ENCODE results near the gene EML2. TPM values are rescaled to one million over a fixed set of nuclear protein-coding genes. Genes with fewer than 3 reads are reported as not detected.

Gene EML2
- total RNA-seq, 1 experiment from 2014 or later: 5.8 TPM

DNA sequence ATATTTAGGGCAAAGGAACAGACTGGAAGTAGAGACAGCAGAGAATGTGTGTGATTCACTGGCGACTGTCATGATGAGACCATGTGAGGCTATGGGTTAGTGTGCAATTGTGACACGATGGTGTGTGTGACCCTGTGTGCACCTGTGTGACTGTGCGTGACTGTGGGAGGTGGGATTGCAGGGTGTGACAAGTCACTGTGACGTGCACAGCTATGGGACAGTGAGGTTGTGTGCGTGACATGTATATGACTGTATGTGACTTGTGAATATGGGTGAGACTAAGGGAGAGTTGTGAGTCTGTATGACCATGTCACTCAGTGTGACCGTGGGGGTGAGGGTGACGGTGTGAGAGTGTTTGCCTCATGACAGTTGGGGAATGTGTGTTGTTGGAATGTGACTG is 25.4 kb upstream of the EML2 start:
- DNase-seq: no peak
- Histone ChIP-seq H3K4me1 (peaks cover 3% of the 10 kb centered on the region; the same call in 1 of the 2 replicates), H3K36me3 (no peaks in the 10 kb centered on the region), H3K27me3 (no peaks in the 10 kb centered on the region), H3K4me3 (no peak overlapping the region), H3K9me3 (replicated peaks) (no peaks in the 10 kb centered on the region), H3K27ac (no peak overlapping the region)

DNA sequence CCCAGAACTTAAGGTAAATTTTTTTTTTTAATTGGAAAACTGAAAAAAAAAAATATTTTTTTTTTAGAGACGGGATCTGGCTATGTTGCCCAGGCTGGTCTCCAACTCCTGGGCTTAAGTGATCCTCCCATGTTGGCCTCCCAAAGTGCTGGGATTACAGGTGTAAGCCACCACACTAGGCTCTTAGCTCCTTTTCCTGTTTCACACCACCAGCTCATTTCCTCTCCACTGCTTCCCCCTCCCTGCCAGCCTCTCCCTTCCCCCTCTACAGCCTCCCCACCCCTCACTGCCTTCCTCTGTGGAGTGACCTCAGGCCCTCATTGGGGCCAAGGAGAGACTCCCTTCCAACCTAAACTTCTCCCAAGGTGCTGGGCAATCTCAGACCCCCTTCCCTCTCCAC is 24.6 kb upstream of the EML2 start:
- H3K36me3 ChIP-seq: no peaks in the 10 kb centered on the region

DNA sequence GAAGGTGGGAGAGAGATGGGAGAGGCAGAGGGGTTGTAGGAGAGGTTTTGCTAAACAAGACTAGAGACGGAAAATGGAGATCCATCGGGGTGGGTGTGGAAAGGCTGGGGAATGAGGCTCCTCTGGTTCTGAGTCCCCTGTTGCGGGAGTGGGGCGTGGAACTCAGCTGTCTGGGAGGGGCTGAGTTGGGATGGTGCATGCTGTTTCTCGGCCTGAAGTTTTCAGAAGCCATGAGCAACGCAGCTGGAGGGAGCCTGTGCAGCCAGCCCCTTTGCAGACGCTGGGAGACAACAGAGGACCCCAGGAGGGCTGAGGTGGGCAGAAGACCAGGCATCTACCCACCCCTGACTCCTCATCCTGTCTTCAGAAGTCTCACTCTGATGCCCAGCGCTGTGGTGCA is 21.4 kb upstream of the EML2 start:
- no peak for DNase-seq
- Histone ChIP-seq H3K4me3 (no peak overlapping the region), H3K27ac (no peak overlapping the region), H3K27me3 (no peaks in the 10 kb centered on the region; the same call in 1 of the 2 replicates), H3K4me1 (no peaks in the 10 kb centered on the region), H3K9me3 (replicated peaks) (no peaks in the 10 kb centered on the region), H3K36me3 (no peaks in the 10 kb centered on the region)

More for the DNA sequence above, 24.6 kb upstream of the EML2 start:
- H3K27me3 ChIP-seq: no peaks in the 10 kb centered on the region; the same call in 1 of the 2 replicates
- no peak overlapping the region for H3K27ac ChIP-seq
- no peak for DNase-seq
- peaks cover 3% of the 10 kb centered on the region; the same call in 1 of the 2 replicates for H3K4me1 ChIP-seq
- no peaks in the 10 kb centered on the region for H3K9me3 ChIP-seq (replicated peaks)
- no peak overlapping the region for H3K4me3 ChIP-seq

DNA sequence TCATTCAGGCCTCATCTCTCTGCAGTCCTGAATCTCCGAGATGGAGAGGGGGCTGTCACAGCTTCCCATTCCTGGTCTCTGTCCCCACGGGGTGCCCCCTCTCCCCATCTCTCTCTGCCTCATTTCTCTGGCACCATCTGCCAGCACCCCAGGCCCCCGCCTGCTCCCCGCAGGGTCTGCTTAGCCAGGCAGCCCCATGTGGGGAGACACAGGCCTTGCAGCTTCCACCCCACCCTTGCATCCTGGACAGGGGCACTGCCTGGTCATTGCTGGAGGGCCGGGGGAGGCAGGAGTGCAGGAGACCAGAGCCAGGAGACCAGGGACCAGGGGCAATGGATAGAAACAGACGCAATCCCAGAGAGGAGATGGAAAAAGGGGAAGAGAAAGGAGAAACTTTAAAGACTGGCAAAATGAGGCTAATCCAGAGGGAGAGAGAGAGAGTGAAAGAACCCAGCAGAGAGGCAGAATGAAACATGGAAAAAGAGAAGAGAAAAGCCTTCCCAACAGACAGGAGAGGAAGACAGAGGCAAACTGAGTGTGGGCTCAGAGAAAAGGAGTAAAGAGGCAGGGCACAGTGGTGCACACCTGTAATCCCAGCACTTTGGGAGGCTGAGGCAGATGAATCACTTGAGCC is 20.0 kb upstream of the EML2 start:
- H3K36me3 ChIP-seq: no peaks in the 10 kb centered on the region
- DNase-seq: no peak
- no peaks in the 10 kb centered on the region for H3K4me1 ChIP-seq
- H3K27me3 ChIP-seq: no peaks in the 10 kb centered on the region; the same call in 1 of the 2 replicates
- H3K9me3 ChIP-seq (replicated peaks): no peaks in the 10 kb centered on the region
- no peak overlapping the region for H3K27ac ChIP-seq
- no peak overlapping the region for H3K4me3 ChIP-seq

DNA sequence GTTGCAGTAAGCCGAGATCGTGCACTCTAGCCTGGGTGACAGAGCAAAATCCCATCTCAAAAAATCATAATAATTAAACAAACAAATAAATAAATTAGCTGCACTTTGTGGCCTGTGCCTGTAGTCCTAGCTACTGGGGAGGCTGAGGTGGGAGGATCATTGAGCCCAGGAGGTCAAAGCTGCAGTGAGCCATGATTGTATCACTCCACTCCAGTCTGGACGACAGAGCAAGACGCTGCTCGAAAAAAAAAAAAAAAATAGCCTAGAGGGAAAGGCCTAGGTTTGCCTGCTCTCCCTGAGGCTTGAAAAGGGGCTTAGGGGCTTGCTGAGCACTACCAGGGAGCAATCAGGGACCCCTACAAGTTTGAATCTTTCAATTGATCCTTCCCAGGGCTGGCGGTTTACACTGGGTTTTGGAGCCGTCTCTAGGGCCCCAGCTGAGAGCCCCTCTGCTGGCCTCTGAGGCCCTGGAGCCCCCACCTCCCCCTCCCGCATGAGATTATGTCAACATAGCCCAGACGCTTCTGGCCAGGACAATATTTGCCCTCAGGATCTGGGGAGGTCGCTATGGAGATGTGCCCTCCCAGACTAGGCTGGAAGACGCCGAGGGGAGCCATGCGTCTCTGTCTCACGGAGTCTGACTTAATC is 18.4 kb upstream of the EML2 start:
- no peaks in the 10 kb centered on the region for H3K9me3 ChIP-seq (replicated peaks)
- no peak overlapping the region for H3K4me3 ChIP-seq
- H3K27me3 ChIP-seq: no peaks in the 10 kb centered on the region; the same call in 1 of the 2 replicates
- no peaks in the 10 kb centered on the region for H3K36me3 ChIP-seq
- no peaks in the 10 kb centered on the region for H3K4me1 ChIP-seq
- no peak overlapping the region for H3K27ac ChIP-seq
- DNase-seq: no peak

DNA sequence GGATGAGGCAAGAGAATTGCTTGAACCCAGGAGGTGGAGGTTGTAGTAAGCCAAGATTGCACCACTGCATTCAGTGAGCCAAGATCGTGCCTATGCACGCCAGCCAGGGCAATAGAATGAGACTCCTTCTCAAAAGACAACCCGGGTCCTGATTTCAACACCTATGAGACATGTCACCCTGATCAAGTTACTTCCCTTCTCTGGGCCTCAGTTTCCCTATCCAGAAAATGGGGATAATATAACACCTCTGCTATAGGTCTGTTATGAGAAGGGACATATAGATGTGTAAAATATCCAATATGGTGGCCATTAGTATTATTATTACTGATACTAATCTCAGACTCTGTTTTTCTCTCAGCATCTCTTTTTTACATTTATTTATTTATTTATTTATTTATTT is 15.9 kb upstream of the EML2 start:
- Histone ChIP-seq H3K4me1 (no peaks in the 10 kb centered on the region), H3K4me3 (no peak overlapping the region), H3K36me3 (no peaks in the 10 kb centered on the region), H3K27ac (no peak overlapping the region), H3K9me3 (replicated peaks) (no peaks in the 10 kb centered on the region), H3K27me3 (no peaks in the 10 kb centered on the region; the same call in 1 of the 2 replicates)
- DNase-seq: no peak

DNA sequence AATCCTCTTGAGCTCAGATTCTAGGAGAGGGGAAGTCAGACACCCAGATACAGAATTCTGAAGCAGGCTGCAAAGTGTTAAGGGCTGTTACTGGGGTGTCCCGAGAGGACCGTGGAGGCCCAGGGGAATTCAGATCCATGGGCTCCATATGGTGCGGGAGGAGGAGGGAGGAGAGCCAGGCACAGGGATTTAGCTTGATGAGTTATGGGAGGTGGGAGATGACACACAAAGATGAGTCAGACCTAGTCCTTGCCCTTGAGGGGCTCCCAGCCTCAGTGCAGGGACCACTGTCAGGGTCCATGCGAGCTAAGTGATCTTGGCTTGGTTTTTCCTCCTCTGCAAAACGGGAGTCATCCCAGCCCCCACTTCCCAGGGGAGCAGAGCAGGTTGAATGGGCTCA is 14.4 kb upstream of the EML2 start:
- H3K27ac ChIP-seq: no peak overlapping the region
- H3K4me3 ChIP-seq: no peak overlapping the region
- H3K27me3 ChIP-seq: no peaks in the 10 kb centered on the region; the same call in 1 of the 2 replicates
- H3K9me3 ChIP-seq (replicated peaks): no peaks in the 10 kb centered on the region
- no peaks in the 10 kb centered on the region for H3K4me1 ChIP-seq
- DNase-seq: no peak
- H3K36me3 ChIP-seq: no peaks in the 10 kb centered on the region

DNA sequence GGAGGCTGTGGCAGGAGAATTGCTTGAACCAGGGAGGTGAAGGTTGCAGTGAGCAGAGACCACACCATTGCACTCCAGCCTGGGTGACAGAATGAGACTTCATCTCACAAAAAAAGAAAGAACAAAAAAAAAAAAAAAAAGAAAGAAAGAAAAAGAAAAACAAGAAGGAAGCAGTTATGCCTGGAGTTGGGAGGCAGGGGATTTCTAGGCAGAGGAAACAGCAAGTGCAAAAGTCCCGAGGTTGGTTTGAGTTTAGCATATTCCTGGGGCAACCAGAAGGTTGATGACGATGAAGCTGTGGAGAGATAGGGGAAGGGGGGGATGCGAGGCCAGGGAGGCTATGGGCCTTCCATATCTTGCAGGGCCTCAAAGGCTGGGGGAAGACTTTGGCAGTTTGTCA is 11.5 kb upstream of the EML2 start:
- no peak overlapping the region for H3K27ac ChIP-seq

DNA sequence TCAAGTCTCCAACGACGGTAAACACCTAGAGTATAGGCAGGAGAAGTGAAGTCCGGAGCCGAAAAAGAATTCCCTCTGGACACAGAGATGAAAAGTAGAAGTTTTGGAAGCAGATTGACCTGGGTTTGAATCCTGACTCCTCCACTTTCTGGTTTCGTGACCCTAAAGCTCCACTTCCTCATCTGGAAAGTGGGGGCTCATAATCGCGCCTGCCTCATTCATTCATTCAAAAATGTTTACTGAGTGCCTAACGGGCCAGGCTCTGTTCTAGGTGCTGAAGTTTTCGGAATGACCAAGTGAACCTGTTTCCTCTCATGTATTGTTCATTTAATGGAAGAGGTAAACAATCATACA is 7.1 kb upstream of the EML2 start:
- no peak for DNase-seq
- H3K4me3 ChIP-seq: peak overlapping the region; percentile 44
- no peak overlapping the region for H3K27ac ChIP-seq
- H3K36me3 ChIP-seq: no peaks in the 10 kb centered on the region
- no peaks in the 10 kb centered on the region for H3K9me3 ChIP-seq (replicated peaks)
- peaks cover 10% of the 10 kb centered on the region; the same call in 1 of the 2 replicates for H3K4me1 ChIP-seq
- H3K27me3 ChIP-seq: no peaks in the 10 kb centered on the region

More for the DNA sequence above, 11.5 kb upstream of the EML2 start:
- H3K4me1 ChIP-seq: no peaks in the 10 kb centered on the region
- H3K27me3 ChIP-seq: no peaks in the 10 kb centered on the region
- H3K36me3 ChIP-seq: no peaks in the 10 kb centered on the region
- DNase-seq: no peak
- no peak overlapping the region for H3K4me3 ChIP-seq
- H3K9me3 ChIP-seq (replicated peaks): no peaks in the 10 kb centered on the region

DNA sequence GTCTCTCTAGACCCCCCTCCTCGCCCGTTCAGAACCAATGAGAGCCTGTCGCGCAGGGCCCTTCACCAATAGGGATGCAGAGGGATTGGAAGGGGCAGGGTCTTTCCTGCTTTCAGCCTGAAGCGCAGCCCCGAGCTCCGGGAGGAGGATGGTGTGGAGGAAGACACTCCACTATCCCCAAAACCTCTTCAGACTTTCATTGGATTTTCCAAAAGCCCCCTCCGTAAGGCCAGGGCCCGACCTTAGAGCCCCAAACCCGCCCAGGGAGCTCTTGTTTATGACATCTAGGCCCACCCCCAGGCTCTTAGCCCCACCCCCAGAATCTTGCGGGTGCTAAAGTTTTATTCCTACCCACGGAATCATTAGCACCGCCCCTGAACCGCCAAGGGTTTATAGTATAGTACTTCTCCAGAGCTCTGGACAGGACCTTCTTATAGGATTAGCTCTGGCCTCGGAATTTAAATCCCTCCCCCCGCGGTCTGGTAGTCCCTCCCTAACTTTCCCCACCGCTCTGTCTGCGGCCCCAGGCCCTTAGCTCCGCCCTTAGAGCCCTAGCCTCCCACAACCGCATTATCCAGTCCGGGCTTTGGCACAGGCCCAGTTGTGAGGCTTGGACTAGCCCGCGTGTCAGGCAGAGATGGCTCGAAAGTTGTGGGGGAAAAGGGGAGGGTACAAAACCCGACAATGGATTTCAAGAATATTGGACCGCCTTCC is 6.6 kb upstream of the EML2 start:
- no peak overlapping the region for H3K27ac ChIP-seq
- H3K36me3 ChIP-seq: no peaks in the 10 kb centered on the region
- peak overlapping the region; percentile 44 for H3K4me3 ChIP-seq
- no peaks in the 10 kb centered on the region for H3K27me3 ChIP-seq
- H3K9me3 ChIP-seq (replicated peaks): no peaks in the 10 kb centered on the region
- peak; percentile 92 to 96 for DNase-seq
- peaks cover 10% of the 10 kb centered on the region; the same call in 1 of the 2 replicates for H3K4me1 ChIP-seq

DNA sequence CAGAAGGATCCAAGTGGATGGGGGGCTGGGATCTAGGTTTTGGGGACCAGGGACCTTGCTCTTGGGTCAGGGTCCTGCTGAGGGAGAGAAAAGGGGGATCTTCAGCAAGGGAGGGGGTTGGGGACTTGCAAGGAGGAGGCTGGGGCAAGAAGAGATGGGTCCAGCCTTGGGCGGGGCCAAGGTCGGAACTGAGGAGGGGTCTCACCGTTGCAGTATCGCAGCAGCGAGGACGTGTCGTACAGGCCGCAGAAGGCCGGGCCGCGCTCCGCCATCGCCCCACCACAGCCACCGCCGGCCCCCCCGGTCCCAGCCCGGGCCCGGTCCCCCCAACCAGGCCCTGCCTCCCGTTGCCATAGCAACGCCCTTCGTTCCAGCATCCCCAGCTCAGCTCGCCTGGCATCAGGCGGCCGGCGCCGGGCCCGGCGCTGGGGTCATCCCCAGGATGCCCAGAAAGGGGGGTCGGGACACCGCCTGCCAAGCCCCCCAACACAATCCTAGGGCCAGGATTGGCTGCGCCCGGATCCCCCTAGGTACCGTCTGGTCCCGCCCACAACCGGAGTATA is 6.0 kb upstream of the EML2 start:
- no peaks in the 10 kb centered on the region for H3K36me3 ChIP-seq
- DNase-seq: no peak
- H3K9me3 ChIP-seq (replicated peaks): no peaks in the 10 kb centered on the region
- H3K27ac ChIP-seq: no peak overlapping the region
- H3K27me3 ChIP-seq: no peaks in the 10 kb centered on the region
- peaks cover 10% of the 10 kb centered on the region; the same call in 1 of the 2 replicates for H3K4me1 ChIP-seq
- H3K4me3 ChIP-seq: peak overlapping the region; percentile 44

DNA sequence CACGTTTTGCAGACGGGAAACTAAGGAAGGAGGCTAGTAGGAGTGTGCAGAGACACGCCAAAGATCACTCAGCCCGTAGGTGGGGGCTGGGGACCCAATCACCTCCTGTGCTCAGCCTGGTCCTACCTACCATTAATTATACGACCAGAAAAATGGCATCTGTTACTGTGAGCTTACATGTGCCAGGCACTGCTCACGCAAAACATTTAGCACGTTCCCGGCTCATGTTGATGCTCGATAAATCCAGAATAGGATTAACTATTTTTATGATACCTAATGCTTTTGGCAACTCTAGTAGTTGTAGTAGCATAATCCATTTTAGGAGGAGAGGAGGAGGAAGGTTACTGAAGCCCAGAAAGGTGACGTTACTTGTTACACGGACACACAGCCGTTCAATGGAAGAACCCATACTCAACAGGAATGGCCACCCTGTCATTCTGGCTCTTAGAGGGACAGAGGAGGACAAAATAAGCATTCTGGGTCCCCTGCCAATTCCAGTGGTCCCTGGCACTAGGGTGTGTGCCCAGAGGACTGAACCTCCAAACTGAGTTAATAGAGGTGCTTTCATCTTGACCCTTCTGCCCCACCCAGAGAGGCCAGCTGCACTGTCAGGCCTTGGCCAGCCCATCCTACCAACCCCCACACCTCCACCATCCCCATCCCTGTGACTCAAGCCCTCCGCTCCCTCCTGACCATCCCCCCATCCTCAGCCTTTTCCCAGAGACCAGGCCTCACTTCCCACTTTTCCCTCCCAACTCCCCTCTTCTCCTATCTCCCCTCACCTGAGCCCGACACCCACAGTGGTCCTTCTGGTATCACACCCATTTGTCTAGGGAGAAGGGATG is 5.0 kb upstream of the EML2 start:
- H3K27me3 ChIP-seq: no peaks in the 10 kb centered on the region
- DNase-seq: no peak
- H3K4me3 ChIP-seq: no peak overlapping the region
- peaks cover 10% of the 10 kb centered on the region; the same call in 1 of the 2 replicates for H3K4me1 ChIP-seq
- H3K27ac ChIP-seq: no peak overlapping the region
- no peaks in the 10 kb centered on the region for H3K36me3 ChIP-seq
- H3K9me3 ChIP-seq (replicated peaks): no peaks in the 10 kb centered on the region

DNA sequence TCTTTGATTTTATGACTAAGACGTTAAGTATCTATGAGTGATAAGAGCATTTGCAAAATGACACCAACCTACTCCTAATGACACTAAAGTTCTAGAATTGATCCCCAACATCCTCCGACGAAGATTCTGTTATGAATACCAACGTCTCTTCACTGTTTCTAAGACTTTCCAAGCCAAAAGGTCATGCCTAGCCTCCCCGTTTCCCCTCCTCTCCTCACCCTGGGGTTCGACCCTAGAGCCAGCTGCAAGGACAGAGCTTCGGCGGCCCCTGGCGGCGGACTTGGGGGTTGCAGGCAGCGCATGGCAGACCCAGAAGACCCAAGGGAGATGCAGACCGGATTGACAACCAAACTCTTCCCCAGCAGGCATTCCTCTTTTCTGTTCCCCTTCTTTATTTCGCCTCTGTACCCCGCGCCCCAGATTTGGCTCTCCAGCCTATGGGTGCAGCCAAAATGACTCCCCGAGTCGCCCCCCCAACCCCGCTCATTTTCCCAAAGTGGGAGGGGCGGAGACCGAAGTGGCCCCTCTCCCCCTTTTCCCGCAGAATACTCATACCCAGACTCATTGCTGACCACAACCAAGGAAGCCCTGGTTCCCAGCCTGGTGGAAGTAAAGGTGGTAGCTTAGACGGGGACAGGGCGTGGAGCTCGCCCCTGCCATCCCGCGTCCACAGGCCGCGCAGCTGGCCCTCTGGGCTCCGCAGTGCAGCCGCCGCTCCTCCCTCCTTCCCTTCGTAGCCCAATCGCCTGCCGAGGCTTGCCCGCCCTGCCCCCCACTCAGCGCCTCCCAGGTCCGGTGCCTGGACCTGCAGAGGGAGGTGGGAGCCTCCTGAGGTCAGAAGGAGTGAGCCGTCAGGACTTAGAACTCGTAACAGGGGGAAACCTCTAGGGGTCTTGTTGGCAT is 4.1 kb upstream of the EML2 start:
- peak; percentile 87 to 90 for DNase-seq
- no peak overlapping the region for H3K27ac ChIP-seq
- no peaks in the 10 kb centered on the region for H3K27me3 ChIP-seq
- no peaks in the 10 kb centered on the region for H3K9me3 ChIP-seq (replicated peaks)
- H3K4me3 ChIP-seq: peak overlapping the region; percentile 14; the same call in 1 of the 2 replicates
- H3K4me1 ChIP-seq: peaks cover 10% of the 10 kb centered on the region; the same call in 1 of the 2 replicates
- H3K36me3 ChIP-seq: no peaks in the 10 kb centered on the region
